NOMO-1 treated with DMSO at 0.1 percent for 48 hours (cell line): ENCODE data around the gene TRIP4.
"Not testable (repeated sequence)": the region's sequence is repeated elsewhere in the genome, so short reads cannot be mapped to it uniquely, and the experiment has no call there.

ENCODE experiments used
- DNase-seq: peaks from one replicate; lab custom pipeline; 2025; ENCODE audit not compliant: unreplicated experiment; lab: John Stamatoyannopoulos, UW

TRIP4 gene

DNA sequence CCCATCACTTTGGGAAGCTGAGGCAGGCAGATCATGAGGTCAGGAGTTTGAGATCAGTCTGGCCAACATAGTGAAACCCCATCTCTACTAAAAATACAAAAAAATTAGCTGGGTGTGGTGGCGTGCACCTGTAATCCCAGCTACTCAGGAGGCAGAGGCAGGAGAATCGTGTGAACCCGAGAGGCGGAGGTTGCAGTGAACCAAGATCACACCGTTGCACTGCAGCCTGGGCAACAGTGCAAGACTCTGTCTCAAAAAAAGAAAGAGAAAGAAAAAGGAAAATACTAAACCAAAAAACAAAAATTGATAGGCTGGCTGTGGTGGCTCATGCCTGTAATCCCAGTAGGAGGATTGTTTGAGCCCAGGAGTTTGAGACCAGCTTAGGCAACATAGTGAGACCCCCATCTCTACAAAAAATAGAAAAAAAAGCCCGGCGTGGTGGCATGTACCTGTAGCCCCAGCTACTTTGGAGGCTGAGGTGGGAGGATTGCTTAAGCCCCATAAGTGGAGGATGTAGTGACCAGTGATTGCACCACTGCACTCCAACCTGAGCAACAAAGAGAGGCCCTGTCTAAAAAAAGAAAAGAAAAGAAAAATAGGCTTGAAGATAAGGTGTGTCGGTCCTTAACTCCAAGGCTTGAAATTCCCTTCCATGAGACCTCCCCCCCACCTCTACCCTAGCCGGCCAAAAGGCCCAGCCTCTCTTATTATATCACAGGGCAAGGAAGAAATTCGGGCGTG lies 7.3 kb upstream of the TRIP4 start:
- DNase-seq: not testable (repeated sequence)

DNA sequence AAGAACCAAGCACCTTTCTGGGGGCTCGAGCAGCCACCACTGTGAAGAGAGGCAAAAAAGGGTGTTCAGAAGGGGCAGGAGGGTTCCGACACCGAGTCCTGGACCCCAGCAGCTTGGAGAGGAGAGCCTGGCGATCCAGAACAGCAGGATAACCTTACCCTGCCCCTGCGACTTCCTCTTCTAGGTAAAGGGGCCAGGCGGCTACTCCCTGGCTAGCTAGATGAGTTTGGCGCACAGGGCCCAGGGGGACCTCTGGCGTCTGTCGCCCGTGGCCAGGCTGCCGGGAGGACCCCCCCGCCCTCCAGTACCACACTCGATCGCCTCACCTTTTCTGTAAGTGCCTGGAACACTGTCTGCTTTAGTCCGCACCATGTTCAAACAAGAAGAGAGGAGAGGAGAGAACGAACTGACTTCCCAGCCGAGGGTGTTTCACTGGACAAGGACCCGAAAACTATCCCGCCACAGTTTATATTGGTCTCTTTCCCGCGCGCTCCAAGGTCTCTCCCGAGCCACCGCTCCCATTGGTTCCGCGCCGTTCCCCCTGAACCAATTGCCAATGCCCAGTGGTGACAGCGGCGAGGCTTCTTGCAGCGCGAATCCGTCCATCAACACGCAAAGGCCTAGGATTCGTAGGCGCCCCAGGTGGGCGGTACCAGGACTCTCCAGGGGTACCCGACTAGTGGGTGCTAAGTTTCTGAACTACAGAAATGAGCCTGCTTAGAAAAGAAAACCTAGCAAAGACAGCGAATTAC lies 6.5 kb upstream of the TRIP4 start, which contains the start of gene PCLAF:
Gene PCLAF (minus strand): TSS at position 442 of the 752 bp plus-strand sequence. CDS start 70 bp downstream, at position 372.
- DNase-seq: peak; percentile 95

DNA sequence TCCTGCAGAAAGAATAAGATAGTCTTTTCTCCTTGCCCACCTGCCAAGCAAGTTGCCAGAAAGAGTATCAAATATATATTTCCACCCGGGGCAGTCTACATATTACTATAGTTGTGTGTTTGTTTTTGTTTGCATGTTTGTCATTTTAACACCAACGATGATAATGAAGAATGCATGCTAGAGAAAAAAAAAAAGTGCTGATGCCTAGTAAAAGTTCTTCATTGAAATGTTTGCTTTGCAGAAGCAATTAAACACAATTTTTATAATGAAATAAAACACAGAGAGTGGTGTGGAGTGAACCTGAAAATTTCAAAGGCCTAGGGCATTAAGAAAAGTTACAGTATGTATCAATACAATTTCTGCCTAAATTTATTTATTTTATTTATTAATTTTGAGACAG lies 3.9 kb upstream of the TRIP4 start:
- DNase-seq: no peak

GRCh38 chr15:64386291-64386690 lies 1.3 kb upstream of the TRIP4 start:
- no peak for DNase-seq

DNA sequence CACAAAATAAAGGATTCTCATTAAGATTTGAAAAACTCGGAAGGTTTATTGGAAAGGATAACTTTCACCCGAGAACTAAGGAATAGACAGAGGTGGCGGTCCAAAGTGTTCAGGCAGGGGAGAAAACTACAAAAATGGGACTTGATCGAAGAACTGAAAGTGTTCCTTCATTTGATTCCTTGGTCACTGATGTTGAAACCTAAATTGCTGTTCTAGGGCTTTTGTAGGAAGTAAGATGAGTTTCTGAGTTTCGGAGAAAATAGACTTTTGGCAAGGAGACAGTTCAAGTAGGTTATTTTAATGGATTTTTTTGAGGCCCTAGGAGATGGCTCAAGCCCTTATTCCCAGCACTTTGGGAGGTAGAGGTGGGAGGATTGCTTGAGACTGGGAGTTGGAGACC lies 1.4 kb downstream of the TRIP4 start:
- peak; percentile 41 for DNase-seq

DNA sequence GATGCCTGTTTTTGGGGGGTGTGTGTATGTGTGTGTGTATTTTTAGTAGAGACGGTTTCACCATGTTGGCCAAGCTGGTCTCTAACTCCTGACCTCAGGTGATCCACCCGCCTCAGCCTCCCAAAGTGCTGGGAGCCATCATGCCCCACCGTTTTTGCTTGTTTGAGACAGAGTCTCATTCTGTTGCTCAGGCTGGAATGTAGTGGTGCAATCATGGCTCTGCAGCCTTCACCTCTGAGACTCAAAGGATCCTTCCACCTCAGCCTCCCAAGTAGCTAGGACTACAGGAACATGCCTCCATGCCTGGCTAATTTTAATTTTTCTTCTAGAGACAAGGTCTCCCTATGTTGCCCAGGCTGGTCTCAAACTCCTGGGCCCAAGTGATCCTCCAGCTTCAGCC lies 4.8 kb downstream of the TRIP4 start:
- DNase-seq: not testable (repeated sequence)

DNA sequence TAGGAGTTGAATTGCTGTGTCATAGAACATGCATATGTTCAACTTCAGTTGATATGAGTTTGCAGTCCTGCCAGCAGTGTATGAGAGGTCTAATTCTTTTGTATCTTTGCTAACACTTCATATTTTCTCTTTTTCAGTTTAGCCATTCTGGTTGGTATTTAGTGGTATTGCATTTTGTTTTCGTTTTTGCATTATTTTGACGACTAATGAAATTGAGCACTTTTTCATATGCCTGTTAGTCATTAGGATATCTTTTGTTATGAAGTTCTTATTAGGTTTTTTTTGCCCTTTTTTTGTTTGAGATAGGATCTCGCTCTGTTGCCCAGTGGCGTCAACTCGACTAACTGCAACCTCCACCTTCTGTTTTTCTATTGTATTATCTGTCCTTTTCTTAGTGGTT lies 9.2 kb downstream of the TRIP4 start:
- DNase-seq: no peak

DNA sequence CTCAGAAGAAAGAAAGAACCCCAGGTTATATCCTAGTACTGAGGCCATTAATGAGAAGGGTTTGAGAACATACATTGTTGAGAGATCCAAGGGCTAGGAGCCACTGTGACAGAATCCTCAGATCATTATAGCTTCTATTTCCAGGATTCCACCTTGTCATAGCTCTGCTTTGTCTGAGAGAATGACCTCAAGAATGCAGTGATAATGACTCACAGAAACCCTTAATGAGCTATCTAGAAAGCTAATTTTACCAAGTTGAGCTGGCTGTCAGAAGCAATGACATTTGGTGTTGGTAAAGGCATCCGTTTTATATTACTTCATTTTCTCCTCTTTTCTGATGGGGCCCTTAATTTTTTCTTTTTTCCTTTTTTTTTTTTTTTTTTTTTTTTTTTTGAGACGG lies 10.9 kb downstream of the TRIP4 start:
- no peak for DNase-seq

DNA sequence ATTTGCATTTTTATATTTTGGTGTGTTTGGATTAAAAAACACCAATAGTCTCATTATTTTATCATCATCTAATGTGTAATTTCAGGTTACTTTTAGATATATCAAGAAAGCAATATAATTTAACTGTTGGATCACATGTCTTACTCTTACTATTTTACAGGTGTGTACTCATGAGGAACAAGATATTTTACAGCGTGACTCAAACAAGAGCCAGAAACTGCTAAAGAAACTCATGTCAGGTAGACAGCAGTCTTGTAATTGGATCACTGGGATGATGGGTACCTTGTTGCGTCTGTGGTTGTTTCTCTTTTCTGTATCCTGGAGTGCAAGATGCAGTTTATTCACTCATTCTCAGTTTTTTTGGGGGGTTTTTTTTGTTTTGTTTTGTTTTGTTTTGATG lies 12.9 kb downstream of the TRIP4 start:
- no peak for DNase-seq

GRCh38 chr15:64412216-64412615 lies 24.6 kb downstream of the TRIP4 start:
- no peak for DNase-seq

GRCh38 chr15:64422697-64423096 lies 35.1 kb downstream of the TRIP4 start:
- DNase-seq: no peak

GRCh38 chr15:64423970-64424369 lies 36.3 kb downstream of the TRIP4 start:
- DNase-seq: peak; percentile 45

- DNase-seq: no peak
Measured at GRCh38 chr15:64425221-64425620, 37.6 kb downstream of the TRIP4 start.

DNA sequence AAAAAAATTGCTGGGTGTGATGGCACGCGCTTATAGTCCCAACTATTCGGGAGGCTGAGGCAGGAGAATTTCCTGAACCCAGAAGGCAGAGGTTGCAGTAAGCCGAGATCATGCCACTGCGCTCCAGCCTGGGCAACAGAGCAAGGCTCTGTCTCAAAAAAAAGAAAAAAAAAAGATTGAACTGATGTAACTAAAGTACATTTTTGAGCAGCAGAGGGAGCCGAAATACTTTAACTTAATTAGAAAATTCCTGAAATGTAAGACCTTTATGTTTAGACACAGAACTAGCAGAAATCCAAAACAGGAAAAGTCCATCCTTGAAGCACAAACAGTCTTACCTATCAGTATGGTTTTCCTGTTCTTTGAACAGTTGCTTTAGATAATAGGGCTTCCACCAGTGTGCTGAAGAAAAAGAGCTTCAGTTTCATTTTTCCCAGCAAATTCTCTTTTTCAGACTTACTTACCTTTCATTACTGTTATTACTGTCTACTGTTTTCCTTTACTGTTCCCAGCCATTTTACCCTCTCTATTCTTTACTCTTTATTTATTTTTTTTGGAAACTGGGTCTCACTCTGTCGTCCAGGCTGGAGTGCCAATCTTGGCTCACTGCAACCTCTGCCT lies 39.3 kb downstream of the TRIP4 start:
- no peak for DNase-seq

DNA sequence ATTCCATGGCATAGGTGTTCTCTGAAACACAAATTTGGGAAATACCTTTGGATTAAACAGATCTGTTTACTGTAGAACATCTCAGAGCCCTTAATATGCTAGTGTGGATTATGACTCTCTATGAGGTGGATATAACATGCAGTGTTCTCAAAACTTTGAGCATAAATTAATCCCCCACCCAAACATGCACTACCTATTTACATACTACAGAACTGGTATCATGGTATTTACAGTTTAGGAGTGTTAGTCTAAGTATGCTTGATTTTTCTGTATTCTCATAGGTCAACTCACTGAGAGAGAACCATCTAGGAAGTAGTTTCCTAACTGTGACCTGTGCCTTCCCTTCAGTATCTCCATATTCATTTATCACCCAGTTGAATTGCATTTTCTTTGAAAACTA lies 41.8 kb downstream of the TRIP4 start:
- DNase-seq: no peak

GRCh38 chr15:64430000-64430735 lies 42.5 kb downstream of the TRIP4 start:
- DNase-seq: peak; percentile 92

GRCh38 chr15:64437982-64438381 lies 50.3 kb downstream of the TRIP4 start:
- DNase-seq: no peak

- no peak for DNase-seq
Measured at GRCh38 chr15:64438653-64439447, 51.2 kb downstream of the TRIP4 start.

DNA sequence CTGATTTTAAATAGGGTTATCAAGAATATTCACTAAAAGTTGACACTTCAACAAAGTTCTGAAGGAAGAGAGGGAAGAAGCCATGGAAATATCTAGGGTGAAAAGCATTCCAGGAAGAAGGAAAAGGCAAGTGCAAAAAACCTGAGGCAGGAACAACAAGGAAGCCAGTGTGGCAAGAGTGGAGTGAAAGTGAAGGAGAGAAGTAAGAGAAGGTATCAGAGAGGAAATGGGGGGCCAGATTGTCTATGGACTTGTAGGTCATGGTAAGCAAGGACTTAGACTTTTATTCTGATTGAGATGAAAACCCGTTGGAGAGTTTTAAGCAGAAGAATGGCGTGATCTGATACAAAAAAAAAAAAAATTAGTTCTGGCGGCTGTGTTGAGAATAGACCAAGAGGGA lies 54.2 kb downstream of the TRIP4 start:
- DNase-seq: no peak

GRCh38 chr15:64443016-64443415 lies 55.4 kb downstream of the TRIP4 start:
- no peak for DNase-seq
